Ovary (tissue), 3 donors: ENCODE results near the gene PTGES.

ENCODE experiments used
- EP300 ChIP-seq: sonication (generic); formaldehyde crosslinking; IDR thresholded peaks from one replicate; pipeline ENCODE4 v1.6.1; 2017; ENCODE audit warnings: antibody characterized with exemption
- POLR2A ChIP-seq: fragments of 450-650 bp; IDR thresholded peaks from one replicate; pipeline ENCODE4 v1.6.1; 2017; ENCODE audit warnings: antibody characterized with exemption, mild to moderate bottlenecking, moderate library complexity
- TF ChIP-seq, protein P1 (sequence below), 3 donors: fragments of 450-650 bp in 2 of 3; fragments of 200-600 bp in 1 of 3; IDR thresholded peaks; one replicate each; pipeline versions ENCODE4 v1.5.1 to v1.8.0; 2016 to 2022; ENCODE audit warnings: antibody characterized with exemption in 3 of 3, mild to moderate bottlenecking in 1 of 3
- donor health status: DM: no; HTN: no; CAD: no.

DNA sequence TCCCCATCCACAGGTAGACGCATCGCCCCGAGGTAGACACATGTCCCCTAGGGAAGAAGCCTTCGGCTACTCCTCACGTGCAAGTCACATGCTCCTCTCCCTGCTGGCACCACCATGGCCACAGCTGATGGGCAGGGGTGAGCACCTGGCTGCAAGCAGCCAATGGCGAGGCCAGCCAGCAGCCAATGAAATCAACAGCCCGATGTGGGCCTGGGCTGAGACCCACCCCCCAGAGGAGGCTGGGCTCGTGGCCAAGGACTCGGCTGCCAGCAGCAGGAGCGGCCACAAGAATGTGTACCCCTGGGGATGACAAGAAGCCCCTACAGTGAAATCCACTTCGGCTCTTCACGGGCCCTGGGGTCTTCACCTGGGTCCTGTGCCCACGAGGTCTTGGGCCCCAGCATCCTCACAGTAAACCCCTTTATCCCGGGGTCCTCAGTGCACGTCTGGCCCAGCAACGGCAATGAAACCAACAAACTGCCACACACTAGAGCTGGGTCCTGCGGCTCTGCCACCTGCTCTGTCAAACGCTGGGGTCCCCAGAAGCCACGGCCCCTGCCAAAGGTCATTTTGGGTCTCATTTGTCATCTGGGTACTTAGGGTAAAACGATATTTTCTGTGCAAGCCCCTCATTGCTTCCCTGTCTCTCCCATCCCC is 22.1 kb upstream of the PTGES start:
- TF ChIP-seq, protein P1, sequence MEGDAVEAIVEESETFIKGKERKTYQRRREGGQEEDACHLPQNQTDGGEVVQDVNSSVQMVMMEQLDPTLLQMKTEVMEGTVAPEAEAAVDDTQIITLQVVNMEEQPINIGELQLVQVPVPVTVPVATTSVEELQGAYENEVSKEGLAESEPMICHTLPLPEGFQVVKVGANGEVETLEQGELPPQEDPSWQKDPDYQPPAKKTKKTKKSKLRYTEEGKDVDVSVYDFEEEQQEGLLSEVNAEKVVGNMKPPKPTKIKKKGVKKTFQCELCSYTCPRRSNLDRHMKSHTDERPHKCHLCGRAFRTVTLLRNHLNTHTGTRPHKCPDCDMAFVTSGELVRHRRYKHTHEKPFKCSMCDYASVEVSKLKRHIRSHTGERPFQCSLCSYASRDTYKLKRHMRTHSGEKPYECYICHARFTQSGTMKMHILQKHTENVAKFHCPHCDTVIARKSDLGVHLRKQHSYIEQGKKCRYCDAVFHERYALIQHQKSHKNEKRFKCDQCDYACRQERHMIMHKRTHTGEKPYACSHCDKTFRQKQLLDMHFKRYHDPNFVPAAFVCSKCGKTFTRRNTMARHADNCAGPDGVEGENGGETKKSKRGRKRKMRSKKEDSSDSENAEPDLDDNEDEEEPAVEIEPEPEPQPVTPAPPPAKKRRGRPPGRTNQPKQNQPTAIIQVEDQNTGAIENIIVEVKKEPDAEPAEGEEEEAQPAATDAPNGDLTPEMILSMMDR (IDR thresholded peaks at IDR 0.05), result no peak
- TF ChIP-seq POLR2A (no peak), EP300 (no peak)
